ENCODE data around the gene PIK3C3.

The PIK3C3 gene

GRCh38 chr18:41938445-41938844, 16.6 kb upstream of the PIK3C3 start:
- TF ChIP-seq CTCF (IDR thresholded peaks at IDR 0.05; ENCODE audit: borderline replicate concordance, control extremely low read depth, extremely low read depth, insufficient read depth, missing control alignments), result no peak
- DNase-seq (ENCODE audit: low spot score), result no peak
- in situ Hi-C loops (cut with MboI; ENCODE audit: low sequenced_read_pairs, unreplicated experiment), result no loop called here

GRCh38 chr18:41939326-41939725, 15.7 kb upstream of the PIK3C3 start:
- no peak for DNase-seq (ENCODE audit: low spot score)

GRCh38 chr18:41940506-41941215, 14.4 kb upstream of the PIK3C3 start:
- no peak for DNase-seq (ENCODE audit: low spot score)
- no peak for TF ChIP-seq CTCF (IDR thresholded peaks at IDR 0.05; ENCODE audit: borderline replicate concordance, control extremely low read depth, extremely low read depth, insufficient read depth, missing control alignments)
- in situ Hi-C loops (cut with MboI; ENCODE audit: low sequenced_read_pairs, unreplicated experiment), result no loop called here

More at GRCh38 chr18:41939326-41939725, 15.7 kb upstream of the PIK3C3 start:
- no peak for TF ChIP-seq CTCF (IDR thresholded peaks at IDR 0.05; ENCODE audit: borderline replicate concordance, control extremely low read depth, extremely low read depth, insufficient read depth, missing control alignments)
- in situ Hi-C loops (cut with MboI; ENCODE audit: low sequenced_read_pairs, unreplicated experiment), result no loop called here

- DNase-seq (ENCODE audit: low spot score), result no peak
- in situ Hi-C loops (cut with MboI; ENCODE audit: low sequenced_read_pairs, unreplicated experiment), result no loop called here
- TF ChIP-seq CTCF (IDR thresholded peaks at IDR 0.05; ENCODE audit: borderline replicate concordance, control extremely low read depth, extremely low read depth, insufficient read depth, missing control alignments), result no peak
Measured at GRCh38 chr18:41942254-41942653, 12.8 kb upstream of the PIK3C3 start.

- in situ Hi-C loops (cut with MboI; ENCODE audit: low sequenced_read_pairs, unreplicated experiment), result no loop called here
- TF ChIP-seq CTCF (IDR thresholded peaks at IDR 0.05; ENCODE audit: borderline replicate concordance, control extremely low read depth, extremely low read depth, insufficient read depth, missing control alignments), result no peak
- DNase-seq (ENCODE audit: low spot score), result no peak
Measured at GRCh38 chr18:41948544-41949110, 6.4 kb upstream of the PIK3C3 start.

GRCh38 chr18:41949206-41949920, 5.7 kb upstream of the PIK3C3 start:
- in situ Hi-C loops (cut with MboI; ENCODE audit: low sequenced_read_pairs, unreplicated experiment), result no loop called here
- TF ChIP-seq CTCF (IDR thresholded peaks at IDR 0.05; ENCODE audit: borderline replicate concordance, control extremely low read depth, extremely low read depth, insufficient read depth, missing control alignments), result no peak

More at GRCh38 chr18:41949206-41949920, 5.7 kb upstream of the PIK3C3 start:
- DNase-seq (ENCODE audit: low spot score), result no peak
